GM20431 (cell line): ENCODE measurements around the gene PTPRK.

Experiments used
- in situ Hi-C: fragments of 300-500 bp; cut with MseI, MboI; formaldehyde crosslinking; loops from one replicate; pipeline ENCODE4 v1.15.0; 2020; ENCODE audit warnings: low sequenced_read_pairs; ENCODE audit not compliant: unreplicated experiment

Gene PTPRK

GRCh38 chr6:128518434-128519131, 1.8 kb downstream of the PTPRK start:
- in situ Hi-C loops = loop anchor here (25.0 kb wide), 1 partner anchor 656 kb away; no protein-coding TSS in a partner anchor

DNA sequence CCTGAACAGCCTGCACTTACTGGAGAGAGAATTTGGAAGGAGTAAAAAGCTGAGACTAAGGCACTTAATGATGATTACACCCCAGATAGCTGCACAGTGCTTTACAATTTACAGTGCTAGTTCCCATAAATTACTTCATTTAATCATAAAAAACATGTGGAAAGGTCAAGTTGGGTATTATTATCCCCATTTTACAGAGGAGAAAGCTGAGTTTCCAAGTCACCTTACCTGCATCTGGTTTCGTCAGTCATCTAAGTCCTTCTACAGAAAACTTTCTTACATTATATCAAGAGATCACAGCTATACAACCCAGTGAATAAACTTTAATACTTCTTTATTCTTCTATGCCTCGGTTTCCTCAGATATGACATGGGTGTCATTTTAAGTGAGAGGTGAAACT, 3.3 kb downstream of the PTPRK start:
- in situ Hi-C loops = loop anchor here (25.0 kb wide), 1 partner anchor 655 kb away; no protein-coding TSS in a partner anchor

DNA sequence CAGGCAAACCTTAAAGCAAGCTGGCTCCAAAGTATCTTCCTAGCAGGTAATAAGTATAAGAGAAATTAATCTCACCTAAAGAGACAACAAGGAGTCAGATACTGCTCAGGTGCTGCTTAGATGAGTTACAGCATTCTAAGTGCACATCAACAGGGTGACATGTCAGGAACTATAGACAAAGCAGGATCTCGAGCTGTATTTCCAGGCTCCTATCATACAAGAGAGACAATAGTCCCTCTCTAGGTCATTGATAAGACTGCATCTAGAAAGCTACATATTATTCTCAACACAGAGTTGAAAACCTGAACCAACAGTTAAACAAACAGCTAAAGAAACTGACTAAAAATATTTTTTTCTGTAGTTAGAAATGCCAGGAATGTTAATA, 3.9 kb downstream of the PTPRK start:
- in situ Hi-C loops = loop anchor here (25.0 kb wide), 1 partner anchor 654 kb away; no protein-coding TSS in a partner anchor

DNA sequence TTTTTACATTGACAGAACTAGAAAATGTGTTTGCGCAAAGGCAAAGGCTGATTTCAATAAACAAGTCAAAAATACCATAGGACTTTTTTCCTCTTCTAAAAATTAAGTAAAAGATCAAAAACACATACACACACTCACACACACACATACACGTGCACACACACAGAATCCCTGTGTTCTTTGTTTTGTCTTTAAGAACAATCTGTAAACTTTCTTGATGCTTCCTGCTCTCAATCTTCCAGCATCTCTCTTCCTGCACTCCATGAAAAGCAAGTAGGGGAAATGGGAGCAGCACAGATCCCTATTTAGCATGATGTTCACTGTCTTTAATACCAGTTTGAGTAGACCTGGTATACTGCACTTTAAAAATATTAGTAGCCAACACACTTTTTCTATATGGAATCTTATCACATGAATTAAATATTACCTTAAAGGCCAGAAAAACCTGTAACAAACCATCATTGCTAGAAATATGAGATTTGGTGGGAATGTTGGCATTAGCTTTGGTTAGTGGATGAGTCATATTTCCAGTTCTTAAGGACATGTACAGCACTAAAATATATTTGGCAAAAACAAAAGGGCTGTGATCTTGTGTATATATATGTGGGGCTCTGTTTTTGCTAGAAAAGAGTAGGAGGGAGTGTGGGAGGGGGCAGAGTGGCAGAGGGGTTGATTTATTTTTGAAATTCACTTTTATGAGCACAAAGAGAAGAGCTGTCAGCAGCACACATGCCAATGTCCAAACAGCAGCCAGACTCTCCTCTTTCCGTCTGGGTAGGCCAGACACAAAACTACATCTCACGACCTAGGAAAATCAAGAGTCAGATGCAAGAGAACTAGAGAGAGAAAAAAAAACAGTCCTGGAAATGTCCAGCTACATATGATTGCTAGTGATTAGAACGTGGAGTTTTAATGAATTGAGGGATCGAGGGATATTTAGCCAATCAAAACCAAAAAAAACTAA, 4.6 kb downstream of the PTPRK start:
- in situ Hi-C loops = loop anchor here (25.0 kb wide), 1 partner anchor 654 kb away; no protein-coding TSS in a partner anchor

DNA sequence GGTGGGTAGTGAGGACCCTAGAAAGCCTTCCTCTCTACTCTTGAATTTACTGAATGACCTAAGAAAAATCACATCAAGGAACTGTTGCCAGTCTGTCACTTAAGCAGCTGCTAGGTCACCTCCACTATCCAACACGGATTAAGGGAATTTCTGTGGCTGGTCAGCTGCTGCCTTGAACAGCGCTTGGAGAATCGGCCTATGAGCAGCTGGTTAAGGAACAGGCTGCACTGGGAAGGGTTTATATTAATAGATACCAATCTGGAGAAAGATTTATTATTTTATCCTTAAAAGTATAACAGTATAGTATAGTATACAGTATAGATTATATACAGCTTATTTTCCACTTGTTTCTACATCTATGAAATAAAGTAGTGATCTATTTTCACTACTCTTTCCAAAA, 6.5 kb downstream of the PTPRK start:
- in situ Hi-C loops = loop anchor here (25.0 kb wide), 1 partner anchor 652 kb away; no protein-coding TSS in a partner anchor

- in situ Hi-C loops = loop anchor here (25.0 kb wide), 1 partner anchor 650 kb away; no protein-coding TSS in a partner anchor
Measured at GRCh38 chr6:128512296-128512695, 8.1 kb downstream of the PTPRK start.

DNA sequence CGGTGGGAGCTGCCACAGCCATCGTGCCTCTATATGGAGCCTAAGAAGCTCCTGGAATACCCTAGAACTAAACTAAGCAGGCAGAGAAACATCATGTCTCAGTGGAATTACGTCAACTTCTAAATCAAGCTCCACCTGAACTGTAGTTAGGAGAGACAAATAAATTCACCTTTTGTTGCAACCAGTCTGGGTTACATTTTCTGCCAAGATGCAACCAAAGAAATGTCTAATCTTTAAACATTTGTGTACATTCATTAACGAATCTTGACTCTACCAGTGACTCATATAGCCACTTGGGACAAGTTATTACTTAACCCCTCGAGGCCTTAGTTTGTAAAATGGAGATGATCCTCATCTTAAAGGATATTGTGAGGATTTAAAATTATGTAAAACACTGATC, 8.9 kb downstream of the PTPRK start:
- in situ Hi-C loops = loop anchor here (25.0 kb wide), 1 partner anchor 649 kb away; no protein-coding TSS in a partner anchor

- in situ Hi-C loops = loop anchor here (25.0 kb wide), 1 partner anchor 647 kb away; no protein-coding TSS in a partner anchor
Measured at GRCh38 chr6:128509709-128510108, 10.7 kb downstream of the PTPRK start.

- in situ Hi-C loops = loop anchor here (25.0 kb wide), 1 partner anchor 646 kb away; no protein-coding TSS in a partner anchor
Measured at GRCh38 chr6:128508588-128509296, 11.7 kb downstream of the PTPRK start.

GRCh38 chr6:128507337-128508310, 12.8 kb downstream of the PTPRK start:
- in situ Hi-C loops = loop anchor here (25.0 kb wide), 1 partner anchor 645 kb away; no protein-coding TSS in a partner anchor

DNA sequence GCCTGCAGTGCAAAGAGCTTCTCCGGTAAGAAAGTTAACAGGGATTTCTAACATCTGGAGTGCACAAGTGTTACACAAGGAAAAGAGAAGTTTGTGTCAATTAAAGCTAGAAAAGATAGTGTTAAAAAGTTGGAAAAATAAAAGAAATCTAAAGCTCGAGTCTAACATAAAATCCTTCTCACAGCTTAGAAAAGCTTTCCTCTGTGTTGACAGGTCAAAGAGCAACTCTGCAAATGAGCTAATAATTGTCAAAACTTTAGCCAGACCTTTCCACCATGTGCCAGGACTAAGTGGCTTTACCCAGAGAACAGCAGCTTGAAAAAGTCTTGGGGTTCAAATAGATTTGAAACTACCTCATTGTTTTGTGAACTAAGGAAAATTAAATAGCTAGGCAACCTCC, 14.8 kb downstream of the PTPRK start:
- in situ Hi-C loops = loop anchor here (25.0 kb wide), 1 partner anchor 643 kb away; no protein-coding TSS in a partner anchor

- in situ Hi-C loops = loop anchor here (25.0 kb wide), 1 partner anchor 642 kb away; no protein-coding TSS in a partner anchor
Measured at GRCh38 chr6:128504003-128504654, 16.3 kb downstream of the PTPRK start.

DNA sequence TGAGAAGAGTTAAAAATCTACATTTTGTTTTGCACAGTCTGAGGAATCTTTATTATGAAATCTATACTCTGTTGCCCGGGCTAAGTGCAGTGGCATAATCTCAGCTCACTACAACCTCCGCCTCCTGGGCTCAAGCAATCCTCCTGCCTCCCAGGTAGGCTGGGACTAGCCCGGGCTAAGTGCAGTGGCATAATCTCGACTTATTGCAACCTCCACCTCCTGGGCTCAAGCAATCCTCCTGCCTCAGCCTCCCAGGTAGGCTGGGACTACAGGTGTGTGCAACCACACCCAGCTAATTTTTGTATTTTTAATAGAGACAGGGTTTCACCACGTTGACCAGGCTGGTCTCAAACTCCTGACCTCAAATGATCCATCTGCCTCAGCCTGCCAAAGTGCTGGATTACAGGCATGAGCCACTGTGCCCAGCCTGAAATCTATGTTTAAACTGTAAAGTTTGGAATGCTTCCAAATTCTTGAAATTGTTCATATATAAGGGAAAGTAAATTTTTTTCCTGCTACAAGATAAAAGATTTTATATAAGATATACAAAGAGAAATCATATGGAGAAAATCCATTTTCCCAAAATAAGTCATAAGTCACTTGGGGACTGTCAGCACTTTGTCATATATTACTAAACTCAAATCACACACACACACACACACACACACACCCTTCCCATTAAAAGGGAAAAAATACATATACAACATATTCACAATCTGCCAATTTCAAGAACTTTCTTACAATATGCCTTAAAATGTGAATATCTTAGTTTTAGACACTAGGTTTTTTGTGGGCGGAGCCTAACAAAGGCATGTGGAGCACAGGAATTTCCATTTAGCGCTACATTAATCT, 19.4 kb downstream of the PTPRK start:
- in situ Hi-C loops = loop anchor here (25.0 kb wide), 1 partner anchor 639 kb away; no protein-coding TSS in a partner anchor

- in situ Hi-C loops = loop anchor here (25.0 kb wide), 1 partner anchor 638 kb away; no protein-coding TSS in a partner anchor
Measured at GRCh38 chr6:128500014-128500413, 20.4 kb downstream of the PTPRK start.

- in situ Hi-C loops = no loop called here
Measured at GRCh38 chr6:128499079-128499731, 21.2 kb downstream of the PTPRK start.

DNA sequence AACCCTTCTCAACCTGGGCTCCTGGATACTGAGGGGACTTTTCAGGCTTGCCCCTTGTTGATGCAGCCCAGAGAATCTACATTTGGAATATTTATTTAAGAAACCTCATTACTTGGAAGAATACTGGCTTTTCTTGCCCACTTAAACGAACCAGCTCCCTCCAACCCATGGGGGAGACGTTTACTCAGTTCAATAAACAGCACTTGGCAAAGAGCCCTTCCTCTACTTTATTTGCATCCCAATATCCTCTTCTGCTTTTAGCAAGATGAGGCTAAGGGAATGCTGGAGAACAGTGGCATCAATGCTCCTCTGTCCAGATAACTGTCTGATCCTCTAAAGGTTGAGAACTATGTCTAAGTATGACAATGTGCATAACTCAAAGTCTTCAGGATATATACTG, 22.2 kb downstream of the PTPRK start:
- in situ Hi-C loops = no loop called here
